Small intestine (tissue), 7 donors: ENCODE data around the gene RNASEL. TPM values are rescaled to one million over a fixed set of nuclear protein-coding genes. Genes with fewer than 3 reads are reported as not detected.
"Not testable (repeated sequence)": the region's sequence is repeated elsewhere in the genome, so short reads cannot be mapped to it uniquely, and the experiment has no call there.

ENCODE experiments used
- DNase-seq, 2 donors: peaks; one replicate each; pipeline versions ENCODE4 v3.0.0 to v3.0.0-alpha.2; 2013
- FAIRE-seq: peaks from 2 replicates; lab custom pipeline; 2012; peaks lifted over from hg19 to GRCh38; lab: Jason Lieb, UNC
- H3K27ac ChIP-seq, 3 donors: one replicate each; pipeline ENCODE4 v1.5.1; 2013; ENCODE audit warnings: low read length in 2 of 3, mild to moderate bottlenecking in 2 of 3, control low read depth in 1 of 3, inconsistent platforms in 1 of 3, low read depth in 1 of 3, moderate library complexity in 1 of 3
- H3K27me3 ChIP-seq, 3 donors: one replicate each; pipeline ENCODE4 v1.6.1; 2013; ENCODE audit warnings: low read length in 3 of 3, inconsistent platforms in 1 of 3; ENCODE audit not compliant: control insufficient read depth in 3 of 3, insufficient read depth in 3 of 3
- H3K36me3 ChIP-seq, 3 donors: one replicate each; pipeline ENCODE4 v1.6.1; 2013; ENCODE audit warnings: low read length in 3 of 3, inconsistent platforms in 1 of 3, low read depth in 1 of 3, mild to moderate bottlenecking in 1 of 3, moderate library complexity in 1 of 3; ENCODE audit not compliant: control insufficient read depth in 3 of 3, insufficient read depth in 2 of 3
- H3K4me1 ChIP-seq, 3 donors: one replicate each; pipeline ENCODE4 v1.6.1; 2013; ENCODE audit warnings: low read length in 2 of 3, inconsistent platforms in 1 of 3, low read depth in 1 of 3, mild to moderate bottlenecking in 1 of 3, moderate library complexity in 1 of 3; ENCODE audit not compliant: control insufficient read depth in 3 of 3, insufficient read depth in 2 of 3
- H3K4me3 ChIP-seq, 3 donors: one replicate each; pipeline ENCODE4 v1.5.1; 2013; ENCODE audit warnings: low read length in 3 of 3, control low read depth in 1 of 3, inconsistent platforms in 1 of 3, low read depth in 1 of 3, mild to moderate bottlenecking in 1 of 3, moderate library complexity in 1 of 3
- H3K9me3 ChIP-seq, 2 donors: one replicate each; pipeline ENCODE4 v1.6.1; 2013; ENCODE audit warnings: low read depth in 1 of 2, low read length in 1 of 2; ENCODE audit not compliant: control insufficient read depth in 2 of 2, insufficient read depth in 1 of 2
- WGBS, 3 donors: extraction: QIAGEN DNeasy Blood & Tissue Kit; methylation state at CpG; one replicate each; pipeline ENCODE4 v1.1.7; 2013; 5-methylcytosine and 5-hydroxymethylcytosine counted together
- polyA plus RNA-seq, 4 donors: library from polyadenylated mRNA; stranded (reverse) in 3 of 4; unstranded in 1 of 4; fragments of 200-250 nt in 3 of 4; fragments of 120-200 nt in 1 of 4; gene quantifications; one replicate each; pipeline versions ENCODE4 v1.2.1 to v1.2.3, GENCODE V29; 2013
- donor health status: healthy with polysubstance abuse.
- donor health status: control.
- donor health status: control.
- donor health status: Bipolar disorder and iron deficiency.
- donor health status: healthy.

The RNASEL gene
- polyA plus RNA-seq, 4 donors = 4.9 to 20.7 (median 7.2) TPM

DNA sequence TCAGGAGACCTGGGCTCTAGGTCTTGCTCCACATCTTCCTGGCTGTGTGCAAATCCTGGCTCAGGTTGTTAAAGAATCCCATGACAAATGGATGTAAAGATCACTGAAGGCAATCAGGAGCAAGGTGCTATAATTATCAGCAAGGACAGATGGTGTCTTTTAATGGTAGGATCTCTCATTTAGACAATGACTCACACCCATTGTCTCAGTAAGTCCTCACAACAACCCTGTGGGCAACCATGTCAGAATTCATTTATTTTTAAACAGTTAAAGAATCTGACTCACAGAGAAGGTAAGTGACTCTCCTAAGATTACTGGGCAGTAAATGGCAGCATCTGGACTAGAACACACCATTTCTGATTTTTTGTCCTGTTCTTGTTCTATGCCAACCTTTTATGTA, 32.8 kb downstream of the RNASEL start:
- Histone ChIP-seq H3K36me3 (no peaks in the 10 kb centered on the region), H3K4me3 (no peak overlapping the region), H3K4me1 (no peaks in the 10 kb centered on the region), H3K27me3 (no peaks in the 10 kb centered on the region), H3K9me3 (peaks cover 0 to 5% of the 10 kb centered on the region in 2 donors), H3K27ac (no peak overlapping the region)
- no peak for FAIRE-seq
- no peak for DNase-seq

DNA sequence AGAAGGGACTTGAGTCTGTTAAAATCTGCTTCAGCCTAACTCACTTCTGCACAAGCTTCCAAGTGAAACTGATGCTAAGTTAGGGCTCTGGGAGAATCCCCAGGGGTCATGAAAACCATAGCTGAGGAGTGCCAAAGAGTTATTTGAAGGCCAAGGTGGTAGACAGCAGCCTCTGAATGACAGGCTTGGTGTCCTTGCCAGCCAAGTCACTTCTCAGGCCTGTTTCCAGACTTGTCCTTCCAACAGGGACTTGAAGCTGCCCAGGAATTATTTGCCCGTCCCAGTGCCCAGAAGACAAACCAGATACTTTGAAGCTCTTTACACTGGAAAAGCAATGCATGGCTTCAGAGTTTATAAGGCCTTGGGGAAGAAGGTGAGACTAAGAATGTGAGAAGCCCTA, 33.6 kb downstream of the RNASEL start:
- no peaks in the 10 kb centered on the region for H3K36me3 ChIP-seq
- H3K9me3 ChIP-seq = peaks cover 0 to 5% of the 10 kb centered on the region in 2 donors
- no peaks in the 10 kb centered on the region for H3K27me3 ChIP-seq
- H3K4me1 ChIP-seq = no peaks in the 10 kb centered on the region
- 80 to 96% (median 90%) methylated on average over 1 of the region's 1 CpG for WGBS, 3 donors
- no peak overlapping the region for H3K27ac ChIP-seq
- FAIRE-seq (no peak), DNase-seq (no peak)
- no peak overlapping the region for H3K4me3 ChIP-seq

DNA sequence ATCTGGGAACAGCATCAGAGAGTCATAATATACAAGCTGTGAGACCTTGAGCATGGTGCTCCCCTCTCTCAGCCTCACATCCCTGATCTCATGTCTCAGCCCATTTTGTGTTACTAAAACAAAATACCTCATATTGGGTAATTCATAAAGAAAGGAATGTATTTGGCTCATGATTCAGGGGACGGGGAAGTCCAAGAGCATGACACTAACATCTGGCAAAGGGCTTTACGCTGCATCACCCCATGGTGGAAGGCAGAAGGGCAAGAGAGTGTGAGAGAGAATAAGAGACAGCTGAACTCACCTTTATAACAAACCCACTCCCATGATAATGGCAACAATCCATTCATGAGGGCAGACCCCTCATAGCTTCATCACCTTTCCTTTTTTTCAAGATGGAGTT, 36.5 kb downstream of the RNASEL start:
- Histone ChIP-seq H3K27ac (no peak overlapping the region), H3K4me1 (no peaks in the 10 kb centered on the region), H3K27me3 (no peaks in the 10 kb centered on the region), H3K9me3 (peaks cover 0 to 5% of the 10 kb centered on the region in 2 donors), H3K36me3 (no peaks in the 10 kb centered on the region), H3K4me3 (no peak overlapping the region)
- DNase-seq = no peak
- 83 to 97% (median 92%) methylated on average over 2 of the region's 2 CpGs for whole genome bisulfite sequencing, 3 donors
- FAIRE-seq = no peak

DNA sequence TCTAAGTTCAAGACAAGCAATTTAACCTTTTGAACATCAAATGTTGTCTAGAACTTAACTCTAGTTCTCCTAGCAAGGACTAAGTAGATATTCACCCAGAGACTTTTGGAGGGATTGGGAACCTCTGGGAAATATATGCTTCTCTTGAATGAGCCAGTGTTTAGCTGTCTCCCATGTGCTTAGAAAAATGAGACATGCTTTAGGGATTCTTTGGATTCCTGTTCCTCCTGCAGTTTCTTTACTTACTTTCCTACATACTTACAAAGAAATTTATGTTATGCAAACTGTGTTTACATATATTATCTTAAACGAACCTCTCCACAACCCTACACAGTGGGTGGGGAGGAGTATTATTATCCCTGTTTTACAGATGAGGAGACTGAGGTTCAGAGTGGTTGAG, 39.2 kb downstream of the RNASEL start:
- 20 to 28% (median 23%) methylated on average over 1 of the region's 1 CpG for WGBS, 3 donors
- no peak overlapping the region for H3K27ac ChIP-seq
- FAIRE-seq (no peak), DNase-seq (no peak)
- H3K9me3 ChIP-seq = peaks cover 0 to 5% of the 10 kb centered on the region in 2 donors
- no peaks in the 10 kb centered on the region for H3K36me3 ChIP-seq
- no peaks in the 10 kb centered on the region for H3K4me1 ChIP-seq
- H3K27me3 ChIP-seq = no peaks in the 10 kb centered on the region
- H3K4me3 ChIP-seq = no peak overlapping the region

DNA sequence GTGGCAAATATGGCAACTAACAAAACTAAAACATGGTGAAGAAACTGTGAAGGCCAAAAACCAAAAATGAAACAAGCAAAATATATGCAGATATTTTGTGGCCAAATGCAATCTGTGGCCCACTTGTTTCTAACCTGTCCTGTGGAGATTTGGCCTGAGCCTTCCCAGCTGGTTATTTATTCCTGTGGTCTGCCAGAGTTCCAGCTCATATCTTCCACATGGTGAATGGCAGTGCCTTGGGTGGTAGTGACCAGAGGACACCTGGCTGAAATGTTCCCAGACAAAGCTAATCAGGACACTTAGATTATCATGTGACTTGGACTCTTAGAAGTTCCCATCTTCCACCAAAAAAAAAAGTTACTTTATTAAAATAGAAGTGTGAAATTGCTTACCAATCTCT, 39.7 kb downstream of the RNASEL start:
- Histone ChIP-seq H3K4me3 (no peak overlapping the region), H3K27me3 (no peaks in the 10 kb centered on the region), H3K36me3 (no peaks in the 10 kb centered on the region), H3K27ac (no peak overlapping the region), H3K4me1 (no peaks in the 10 kb centered on the region), H3K9me3 (peaks cover 0 to 5% of the 10 kb centered on the region in 2 donors)
- DNase-seq = no peak
- FAIRE-seq = no peak

DNA sequence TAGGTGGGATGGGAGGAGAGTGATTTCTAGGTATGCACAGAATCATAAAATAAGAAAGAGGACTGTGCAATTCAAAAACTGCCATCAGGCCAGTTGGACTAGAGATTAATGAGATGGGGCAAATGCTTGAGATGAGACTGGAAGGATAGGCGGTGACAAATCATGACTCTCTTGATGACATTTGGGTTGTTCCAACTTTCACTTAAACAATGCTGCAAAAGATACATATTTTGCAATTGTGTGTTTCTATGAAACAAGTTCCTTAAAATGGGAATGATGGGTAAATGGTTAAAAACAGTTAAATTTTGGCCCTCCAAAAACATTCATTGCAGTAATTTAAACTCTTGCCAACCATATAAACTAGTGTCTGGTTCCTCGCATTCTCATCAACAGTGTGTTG, 55.2 kb downstream of the RNASEL start:
- WGBS, 3 donors = 90 to 98% (median 95%) methylated on average over 2 of the region's 2 CpGs
- Histone ChIP-seq H3K36me3 (no peaks in the 10 kb centered on the region), H3K27ac (no peak overlapping the region), H3K27me3 (peaks cover 0 to 3% (median 0%) of the 10 kb centered on the region in 3 donors), H3K4me3 (no peak overlapping the region), H3K9me3 (no peaks in the 10 kb centered on the region), H3K4me1 (no peaks in the 10 kb centered on the region)
- FAIRE-seq (no peak), DNase-seq (no peak)

DNA sequence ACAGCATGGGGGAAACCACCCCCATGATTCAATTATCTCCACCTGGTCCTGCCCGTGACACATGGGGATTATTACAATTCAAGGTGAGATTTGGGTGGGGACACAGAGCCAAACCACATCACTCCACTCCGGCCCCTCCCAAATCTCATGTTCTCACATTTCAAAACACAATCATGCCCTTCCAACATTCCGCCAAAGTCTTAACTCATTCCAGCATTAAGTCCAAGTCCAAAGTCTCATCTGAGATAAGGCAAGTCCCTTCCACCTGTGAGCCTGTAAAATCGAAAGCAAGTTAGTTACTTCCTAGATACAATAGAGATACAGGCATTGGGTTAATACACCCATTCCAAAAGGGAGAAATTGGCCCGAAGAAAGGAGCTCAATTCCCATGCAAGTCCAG, 60.9 kb downstream of the RNASEL start:
- H3K4me3 ChIP-seq, H3K4me1 ChIP-seq, H3K36me3 ChIP-seq, H3K27ac ChIP-seq, FAIRE-seq, H3K27me3 ChIP-seq: not testable (repeated sequence)
- DNase-seq = peak; percentile 24 to 94
- peaks cover 1 to 19% of the 10 kb centered on the region in 2 donors for H3K9me3 ChIP-seq
- WGBS, 3 donors = 13 to 65% (median 37%) methylated on average over 5 of the region's 5 CpGs

DNA sequence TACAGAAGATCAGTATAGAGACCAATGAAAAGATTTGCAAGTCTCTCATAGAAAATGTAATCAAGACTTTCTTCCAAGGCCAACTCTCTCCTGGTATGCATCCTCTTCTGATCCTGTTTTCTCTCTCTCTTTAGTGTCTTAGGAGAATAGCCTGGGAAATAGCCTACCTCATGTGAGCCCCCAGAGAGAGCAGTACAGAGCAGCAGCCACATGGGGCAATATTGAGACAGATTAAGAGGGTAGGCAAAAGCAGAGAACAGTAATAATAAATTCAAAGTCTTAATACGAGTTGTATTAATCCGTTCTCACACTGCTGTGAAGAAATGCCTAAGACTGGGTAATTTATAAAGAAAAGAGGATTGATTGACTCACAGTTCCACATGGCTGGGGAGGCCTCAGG, 61.4 kb downstream of the RNASEL start:
- Histone ChIP-seq H3K4me1 (no peaks in the 10 kb centered on the region), H3K36me3 (no peaks in the 10 kb centered on the region), H3K27ac (no peak overlapping the region), H3K27me3 (no peaks in the 10 kb centered on the region), H3K9me3 (peaks cover 1 to 19% of the 10 kb centered on the region in 2 donors), H3K4me3 (no peak overlapping the region)
- DNase-seq = no peak
- 84 to 88% (median 87%) methylated on average over 2 of the region's 2 CpGs for WGBS, 3 donors
- no peak for FAIRE-seq

DNA sequence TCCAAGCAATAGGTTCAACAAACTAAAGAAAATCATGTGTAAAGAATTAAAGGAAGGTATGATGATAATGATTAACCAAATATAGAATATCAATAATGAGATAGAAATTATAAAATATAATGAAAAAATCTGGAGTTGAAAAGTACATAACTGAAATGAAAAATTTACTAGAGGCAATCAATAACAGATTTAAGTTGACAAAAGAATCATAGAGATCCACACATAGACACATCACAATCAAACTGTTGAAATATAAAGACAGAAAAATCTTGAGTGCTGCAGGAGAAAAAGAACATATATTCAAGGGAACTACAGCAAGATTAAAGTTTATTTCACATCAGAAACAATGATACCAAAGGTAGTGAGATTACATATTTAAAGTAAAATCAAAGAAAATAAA, 63.7 kb downstream of the RNASEL start:
- DNase-seq (no peak), FAIRE-seq (no peak)
- H3K36me3 ChIP-seq = no peaks in the 10 kb centered on the region
- H3K4me3 ChIP-seq = no peak overlapping the region
- H3K9me3 ChIP-seq = peaks cover 1 to 19% of the 10 kb centered on the region in 2 donors
- no peaks in the 10 kb centered on the region for H3K27me3 ChIP-seq
- H3K27ac ChIP-seq = no peak overlapping the region
- H3K4me1 ChIP-seq = no peaks in the 10 kb centered on the region
